Measurements from ENCODE around the gene LDHAL6B.

GRCh38 chr15:59186501-59186900, 20.1 kb upstream of the LDHAL6B start:
- TF ChIP-seq CTCF (IDR thresholded peaks at IDR 0.05; ENCODE audit: insufficient read depth, low read length) (no peak), GABPA (IDR thresholded peaks at IDR 0.05; ENCODE audit: low read depth) (no peak), POLR2AphosphoS5 (IDR thresholded peaks at IDR 0.05; ENCODE audit: low read depth) (no peak), REST (IDR thresholded peaks at IDR 0.05; ENCODE audit: insufficient replicate concordance, low read depth) (no peak), SPI1 (IDR thresholded peaks at IDR 0.05; ENCODE audit: borderline replicate concordance, low read depth) (no peak)

Measured in HL-60 (cell line).